Mesenchymal stem cell (in vitro differentiated cells and primary cell): Measurements from ENCODE around the gene HDAC4.

Source experiments
- DNase-seq: peaks from one replicate; pipeline ENCODE4 v3.0.0-alpha.2; 2013
- H2AFZ ChIP-seq: one replicate; pipeline ENCODE4 v1.6.1; 2013; ENCODE audit warnings: low read depth, mild to moderate bottlenecking, control low read depth, inconsistent platforms, low read length, moderate library complexity
- H2AK5ac ChIP-seq: 2 replicates; pipeline ENCODE4 v1.6.1; 2013; ENCODE audit warnings: low read length, moderate library complexity, mild to moderate bottlenecking, inconsistent platforms; ENCODE audit not compliant: severe bottlenecking
- H2BK120ac ChIP-seq: one replicate; pipeline ENCODE4 v1.6.1; 2013; ENCODE audit warnings: low read depth, mild to moderate bottlenecking, inconsistent platforms, low read length, moderate library complexity
- H2BK12ac ChIP-seq, 2 experiments: one replicate each; pipeline ENCODE4 v1.6.1; 2013; ENCODE audit warnings: inconsistent platforms in 2 of 2, low read length in 2 of 2, mild to moderate bottlenecking in 2 of 2, moderate library complexity in 2 of 2, control low read depth in 1 of 2
- H2BK15ac ChIP-seq: one replicate; pipeline ENCODE4 v1.6.1; 2013; ENCODE audit warnings: mild to moderate bottlenecking, low read depth, inconsistent platforms; ENCODE audit not compliant: poor library complexity, severe bottlenecking
- H2BK5ac ChIP-seq: 2 replicates; pipeline ENCODE4 v1.6.1; 2013; ENCODE audit warnings: low read depth, mild to moderate bottlenecking, low read length, control low read depth, inconsistent platforms; ENCODE audit not compliant: poor library complexity, severe bottlenecking
- H3K14ac ChIP-seq, 2 experiments: one replicate each; pipeline ENCODE4 v1.6.1; 2013; ENCODE audit warnings: inconsistent platforms in 2 of 2, low read length in 2 of 2, control low read depth in 1 of 2, mild to moderate bottlenecking in 1 of 2, moderate library complexity in 1 of 2
- H3K18ac ChIP-seq, 2 experiments: one replicate each; pipeline ENCODE4 v1.6.1; 2013; ENCODE audit warnings: inconsistent platforms in 2 of 2, low read length in 2 of 2, control low read depth in 1 of 2, low read depth in 1 of 2, mild to moderate bottlenecking in 1 of 2
- H3K23ac ChIP-seq, 2 experiments: one replicate each; pipeline ENCODE4 v1.6.1; 2013; ENCODE audit warnings: inconsistent platforms in 2 of 2, low read length in 2 of 2, mild to moderate bottlenecking in 2 of 2, moderate library complexity in 2 of 2, control low read depth in 1 of 2
- H3K27ac ChIP-seq: 2 replicates; pipeline ENCODE4 v1.5.1; 2013; ENCODE audit warnings: mild to moderate bottlenecking, moderate library complexity, low read length, control low read depth, inconsistent platforms; ENCODE audit not compliant: poor library complexity, severe bottlenecking
- H3K27me3 ChIP-seq, 2 experiments: 2 replicates each; pipeline versions ENCODE4 v1.6.1 to v1.7.0; 2013; ENCODE audit warnings: low read length in 2 of 2, mild to moderate bottlenecking in 2 of 2, moderate library complexity in 2 of 2, control low read depth in 1 of 2, inconsistent platforms in 1 of 2; ENCODE audit not compliant: control insufficient read depth in 1 of 2, insufficient read depth in 1 of 2
- H3K36me3 ChIP-seq, 2 experiments: 2 replicates each; pipeline versions ENCODE4 v1.6.1 to v1.7.0; 2013; ENCODE audit warnings: low read length in 2 of 2, control low read depth in 1 of 2, inconsistent platforms in 1 of 2, low read depth in 1 of 2, mild to moderate bottlenecking in 1 of 2; ENCODE audit not compliant: insufficient read depth in 2 of 2, control insufficient read depth in 1 of 2
- H3K4ac ChIP-seq, 2 experiments: one replicate each; pipeline ENCODE4 v1.6.1; 2013; ENCODE audit warnings: inconsistent platforms in 2 of 2, low read length in 2 of 2, mild to moderate bottlenecking in 2 of 2, moderate library complexity in 2 of 2, control low read depth in 1 of 2, low read depth in 1 of 2
- H3K4me1 ChIP-seq: 2 replicates; pipeline ENCODE4 v1.6.1; 2013; ENCODE audit warnings: low read depth, low read length, control low read depth; ENCODE audit not compliant: control insufficient read depth, insufficient read depth
- H3K4me2 ChIP-seq: 2 replicates; pipeline ENCODE4 v1.6.1; 2013; ENCODE audit warnings: low read length, mild to moderate bottlenecking, inconsistent platforms; ENCODE audit not compliant: poor library complexity, severe bottlenecking
- H3K4me3 ChIP-seq, 2 experiments: 2 replicates each; pipeline versions ENCODE4 v1.5.1 to v1.7.0; 2013; ENCODE audit warnings: low read length in 2 of 2, mild to moderate bottlenecking in 2 of 2, control low read depth in 1 of 2, low read depth in 1 of 2; ENCODE audit not compliant: insufficient read depth in 1 of 2
- H3K79me1 ChIP-seq: replicated peaks from 2 replicates; pipeline ENCODE4 v1.6.1; 2013; ENCODE audit warnings: mild to moderate bottlenecking, control low read depth, low read length, inconsistent platforms; ENCODE audit not compliant: poor library complexity, severe bottlenecking
- H3K9ac ChIP-seq: 2 replicates; pipeline ENCODE4 v1.7.0; 2013; ENCODE audit warnings: mild to moderate bottlenecking, low read length, moderate library complexity
- H3K9me3 ChIP-seq: 2 replicates; pipeline ENCODE4 v1.7.0; 2013; ENCODE audit warnings: mild to moderate bottlenecking, low read length; ENCODE audit not compliant: control insufficient read depth
- H4K8ac ChIP-seq: one replicate; pipeline ENCODE4 v1.6.1; 2013; ENCODE audit warnings: inconsistent platforms, mild to moderate bottlenecking, low read length, moderate library complexity
- H4K91ac ChIP-seq: one replicate; pipeline ENCODE4 v1.6.1; 2013; ENCODE audit warnings: mild to moderate bottlenecking, low read length, inconsistent platforms
- WGBS: methylation state at CpG from one replicate; pipeline ENCODE4 v1.1.7; 2013; ENCODE audit warnings: mixed read lengths; 5-methylcytosine and 5-hydroxymethylcytosine counted together

HDAC4 gene

GRCh38 chr2:239293775-239294430, 106.9 kb downstream of the HDAC4 start:
- no peak overlapping the region for H3K4me3 ChIP-seq
- H3K18ac ChIP-seq = no peak overlapping the region
- H2AK5ac ChIP-seq = no peak overlapping the region
- H4K91ac ChIP-seq = no peak overlapping the region
- peaks cover 0 to 12% of the 10 kb centered on the region in 2 experiments for H3K36me3 ChIP-seq
- no peak overlapping the region for H2AFZ ChIP-seq
- peaks cover 48% of the 10 kb centered on the region for H3K79me1 ChIP-seq
- WGBS = 92% methylated on average over 15 of the region's 15 CpGs
- H3K4ac ChIP-seq = no peak overlapping the region
- no peak overlapping the region for H3K4me2 ChIP-seq
- H3K23ac ChIP-seq = no peak overlapping the region
- no peak overlapping the region for H2BK5ac ChIP-seq
- H2BK120ac ChIP-seq = no peak overlapping the region
- no peak overlapping the region for H4K8ac ChIP-seq
- no peaks in the 10 kb centered on the region for H3K9me3 ChIP-seq
- H2BK12ac ChIP-seq = peak overlapping the region in 1 of 2 experiments; percentile 49
- H3K4me1 ChIP-seq = peaks cover 47% of the 10 kb centered on the region
- H2BK15ac ChIP-seq = no peak overlapping the region
- no peak for DNase-seq
- no peak overlapping the region for H3K27ac ChIP-seq
- no peak overlapping the region for H3K14ac ChIP-seq
- no peak overlapping the region for H3K9ac ChIP-seq
- H3K27me3 ChIP-seq = no peaks in the 10 kb centered on the region

GRCh38 chr2:239292959-239293774, 107.7 kb downstream of the HDAC4 start:
- no peak overlapping the region for H3K23ac ChIP-seq
- WGBS = 83% methylated on average over 15 of the region's 15 CpGs
- H3K27me3 ChIP-seq = no peaks in the 10 kb centered on the region

GRCh38 chr2:239292531-239292930, 108.3 kb downstream of the HDAC4 start:
- Histone ChIP-seq H3K9ac (no peak overlapping the region), H2BK15ac (no peak overlapping the region), H3K27me3 (no peaks in the 10 kb centered on the region), H3K4me3 (no peak overlapping the region), H2BK12ac (no peak overlapping the region), H2BK120ac (no peak overlapping the region), H3K4ac (no peak overlapping the region), H3K79me1 (peaks cover 49% of the 10 kb centered on the region), H2AK5ac (no peak overlapping the region), H3K23ac (no peak overlapping the region), H2AFZ (no peak overlapping the region), H4K91ac (no peak overlapping the region), H4K8ac (no peak overlapping the region), H3K4me1 (peaks cover 41% of the 10 kb centered on the region), H3K18ac (no peak overlapping the region), H3K27ac (no peak overlapping the region), H3K4me2 (no peak overlapping the region), H3K9me3 (no peaks in the 10 kb centered on the region), H3K14ac (no peak overlapping the region), H2BK5ac (no peak overlapping the region), H3K36me3 (peaks cover 0 to 12% of the 10 kb centered on the region in 2 experiments)
- DNase-seq = no peak
- WGBS = 91% methylated on average over 5 of the region's 5 CpGs

More at GRCh38 chr2:239292959-239293774, 107.7 kb downstream of the HDAC4 start:
- peak; percentile 26 for DNase-seq
- Histone ChIP-seq H2BK120ac (no peak overlapping the region), H3K79me1 (peaks cover 50% of the 10 kb centered on the region), H3K4me1 (peaks cover 46% of the 10 kb centered on the region), H3K4me3 (no peak overlapping the region), H4K8ac (no peak overlapping the region), H3K18ac (no peak overlapping the region), H3K4me2 (no peak overlapping the region), H2AK5ac (no peak overlapping the region), H3K9ac (no peak overlapping the region), H2BK5ac (no peak overlapping the region), H3K9me3 (no peaks in the 10 kb centered on the region), H3K14ac (peak overlapping the region in 1 of 2 experiments; percentile 63), H3K27ac (no peak overlapping the region), H4K91ac (no peak overlapping the region), H3K36me3 (peaks cover 0 to 12% of the 10 kb centered on the region in 2 experiments), H2AFZ (no peak overlapping the region), H2BK15ac (no peak overlapping the region), H2BK12ac (peak overlapping the region in 1 of 2 experiments; percentile 49), H3K4ac (no peak overlapping the region)
